ENCODE results near the gene TMTC2. TPM values are rescaled to one million over a fixed set of nuclear protein-coding genes. Genes with fewer than 3 reads are reported as not detected.
"Not testable (repeated sequence)": the region's sequence is repeated elsewhere in the genome, so short reads cannot be mapped to it uniquely, and the experiment has no call there.

The TMTC2 gene
- total RNA-seq, 1 experiment from 2014 or later = 1.2 TPM

GRCh38 chr12:83075471-83075870, 388.8 kb downstream of the TMTC2 start:
- DNase-seq (ENCODE audit: low read depth) = no peak

GRCh38 chr12:83077041-83077440, 390.3 kb downstream of the TMTC2 start:
- DNase-seq (ENCODE audit: low read depth) = no peak

GRCh38 chr12:83082690-83083276, 396.1 kb downstream of the TMTC2 start:
- no peak for DNase-seq (ENCODE audit: low read depth)

- DNase-seq (ENCODE audit: low read depth) = no peak
Observed at GRCh38 chr12:83083616-83084015, 396.9 kb downstream of the TMTC2 start.

GRCh38 chr12:83084516-83085234, 398.0 kb downstream of the TMTC2 start:
- DNase-seq (ENCODE audit: low read depth) = no peak

GRCh38 chr12:83086023-83086422, 399.3 kb downstream of the TMTC2 start:
- DNase-seq (ENCODE audit: low read depth) = no peak

GRCh38 chr12:83089575-83089974, 402.9 kb downstream of the TMTC2 start:
- no peak for DNase-seq (ENCODE audit: low read depth)

- no peak for DNase-seq (ENCODE audit: low read depth)
Observed at GRCh38 chr12:83092129-83092528, 405.4 kb downstream of the TMTC2 start.

- DNase-seq (ENCODE audit: low read depth) = no peak
Observed at GRCh38 chr12:83092606-83093005, 405.9 kb downstream of the TMTC2 start.

- no peak for DNase-seq (ENCODE audit: low read depth)
Observed at GRCh38 chr12:83093426-83093825, 406.7 kb downstream of the TMTC2 start.

GRCh38 chr12:83097643-83098342, 411.1 kb downstream of the TMTC2 start:
- DNase-seq (ENCODE audit: low read depth) = no peak

GRCh38 chr12:83099436-83099835, 412.7 kb downstream of the TMTC2 start:
- DNase-seq (ENCODE audit: low read depth) = no peak

GRCh38 chr12:83102499-83102898, 415.8 kb downstream of the TMTC2 start:
- no peak for DNase-seq (ENCODE audit: low read depth)

GRCh38 chr12:83106873-83107272, 420.2 kb downstream of the TMTC2 start:
- no peak for DNase-seq (ENCODE audit: low read depth)

GRCh38 chr12:83110424-83110823, 423.7 kb downstream of the TMTC2 start:
- no peak for DNase-seq (ENCODE audit: low read depth)

- DNase-seq (ENCODE audit: low read depth) = peak; percentile 10
Observed at GRCh38 chr12:83113945-83114344, 427.2 kb downstream of the TMTC2 start.

- DNase-seq (ENCODE audit: low read depth) = no peak
Observed at GRCh38 chr12:83114966-83115365, 428.3 kb downstream of the TMTC2 start.

- DNase-seq (ENCODE audit: low read depth) = not testable (repeated sequence)
Observed at GRCh38 chr12:83117926-83118325, 431.2 kb downstream of the TMTC2 start.

GRCh38 chr12:83121897-83122622, 435.4 kb downstream of the TMTC2 start:
- DNase-seq (ENCODE audit: low read depth) = no peak

GRCh38 chr12:83122623-83122934, 435.9 kb downstream of the TMTC2 start:
- no peak for DNase-seq (ENCODE audit: low read depth)

- DNase-seq (ENCODE audit: low read depth) = no peak
Observed at GRCh38 chr12:83123039-83123438, 436.3 kb downstream of the TMTC2 start.

GRCh38 chr12:83128540-83128939, 441.8 kb downstream of the TMTC2 start:
- no peak for DNase-seq (ENCODE audit: low read depth)

GRCh38 chr12:83130178-83130577, 443.5 kb downstream of the TMTC2 start:
- DNase-seq (ENCODE audit: low read depth) = no peak

Data from RPMI7951 (cell line).